Measurements from ENCODE around the gene IGSF6.
"Not testable (repeated sequence)": the region's sequence is repeated elsewhere in the genome, so short reads cannot be mapped to it uniquely, and the experiment has no call there.

IGSF6 gene, protein sequence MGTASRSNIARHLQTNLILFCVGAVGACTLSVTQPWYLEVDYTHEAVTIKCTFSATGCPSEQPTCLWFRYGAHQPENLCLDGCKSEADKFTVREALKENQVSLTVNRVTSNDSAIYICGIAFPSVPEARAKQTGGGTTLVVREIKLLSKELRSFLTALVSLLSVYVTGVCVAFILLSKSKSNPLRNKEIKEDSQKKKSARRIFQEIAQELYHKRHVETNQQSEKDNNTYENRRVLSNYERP

DNA sequence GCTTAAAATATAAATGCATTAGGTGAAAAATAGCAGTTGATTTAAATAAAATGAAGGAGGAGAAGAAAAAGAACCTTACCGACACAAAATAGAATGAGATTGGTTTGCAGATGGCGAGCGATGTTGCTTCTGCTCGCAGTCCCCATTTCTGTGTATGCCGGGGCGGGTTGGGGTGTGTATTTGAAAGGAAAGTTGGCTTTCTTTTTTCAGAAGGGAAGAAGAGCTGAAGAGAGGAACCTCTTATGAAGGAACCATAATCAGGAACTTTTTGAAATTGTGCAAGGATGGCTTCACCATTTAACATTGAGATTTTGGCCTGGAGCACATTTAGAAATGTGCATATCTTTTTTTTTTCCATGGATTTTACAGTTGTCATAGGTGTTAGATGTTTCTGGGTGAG, at the start of gene IGSF6:
Gene IGSF6, minus strand, starts transcription at position 156 of the 400 bp plus-strand sequence. Its CDS starts 10 bp downstream, at position 146.
- DNase-seq (ENCODE audit: low read depth), result no peak

DNA sequence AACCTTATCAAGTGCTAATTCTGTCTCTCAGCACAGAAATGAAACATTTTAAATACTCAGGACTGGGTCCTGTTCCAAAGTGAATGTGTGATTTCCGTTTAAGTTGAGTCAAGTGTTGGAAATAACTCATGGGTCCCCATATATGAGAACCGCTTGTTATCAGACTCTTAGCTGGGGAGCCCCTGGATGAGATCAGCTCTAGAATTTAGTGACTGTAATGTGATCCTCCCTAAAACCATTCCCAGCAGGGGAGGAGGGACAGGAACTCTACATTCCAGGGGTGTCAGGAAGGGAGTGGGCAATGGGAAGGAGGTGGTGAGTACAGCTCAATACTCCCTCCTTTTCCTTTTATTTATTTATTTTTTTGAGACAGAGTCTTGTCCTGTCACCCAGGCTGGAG, 48.9 kb upstream of the IGSF6 start:
- DNase-seq (ENCODE audit: low read depth), result no peak

DNA sequence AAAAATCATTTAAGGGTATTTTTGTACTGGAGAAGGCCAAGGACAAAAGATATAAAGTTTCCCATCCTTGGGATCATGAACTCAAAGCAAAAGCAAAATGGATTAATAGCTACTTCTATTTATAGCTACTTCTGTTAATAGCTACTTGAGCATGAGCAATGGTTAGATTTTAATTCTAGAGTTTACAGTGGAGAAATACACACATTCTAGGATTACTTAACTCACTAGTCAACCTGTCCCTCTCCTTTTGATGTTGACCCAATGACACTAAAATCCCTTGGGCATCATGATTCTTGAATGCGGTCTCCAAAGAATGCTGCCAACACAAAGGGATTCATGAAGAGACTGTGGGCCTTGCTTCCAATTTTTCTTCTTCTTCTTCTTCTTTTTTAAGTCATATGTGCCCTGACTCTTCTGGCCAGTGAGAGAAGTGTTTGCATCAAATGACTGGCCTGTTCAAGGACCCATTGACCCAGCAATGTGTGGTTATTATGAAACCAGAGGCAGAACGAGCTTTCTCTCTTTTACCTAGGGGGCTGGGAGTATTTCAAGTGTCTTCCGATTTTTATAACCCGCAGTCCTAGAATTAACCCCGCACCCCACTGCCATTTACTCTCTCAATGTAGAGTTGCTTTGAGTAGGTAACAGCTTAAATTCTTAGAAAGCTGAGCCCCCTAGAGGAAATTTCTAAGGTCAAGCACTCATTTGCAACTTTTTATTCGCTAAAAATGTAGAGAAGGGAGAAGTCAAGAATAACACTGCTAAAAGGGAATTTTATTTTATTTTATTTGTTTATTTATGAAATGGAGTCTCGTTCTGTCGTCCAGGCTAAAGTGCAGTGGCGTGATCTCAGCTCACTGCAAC, 46.0 kb upstream of the IGSF6 start:
- DNase-seq (ENCODE audit: low read depth), result no peak

DNA sequence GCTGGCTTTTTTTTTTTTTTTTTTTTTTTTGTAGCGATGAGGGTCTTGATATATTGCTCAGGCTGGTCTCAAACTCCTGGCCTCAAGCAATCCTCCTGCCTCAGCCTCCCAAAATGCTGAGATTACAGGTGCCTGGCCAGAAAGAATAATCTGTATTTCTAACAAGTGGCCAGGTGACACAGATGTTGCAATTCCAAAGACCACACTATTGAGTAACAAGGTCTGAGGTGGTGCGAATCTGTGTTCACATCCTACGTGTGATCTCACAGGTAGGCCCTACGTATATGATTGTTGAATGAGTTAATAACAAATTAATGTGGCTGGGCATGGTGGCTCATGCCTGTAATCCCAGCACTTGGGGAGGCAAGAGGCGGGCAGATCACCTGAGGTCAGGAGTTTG, 44.6 kb upstream of the IGSF6 start:
- DNase-seq (ENCODE audit: low read depth), result no peak

DNA sequence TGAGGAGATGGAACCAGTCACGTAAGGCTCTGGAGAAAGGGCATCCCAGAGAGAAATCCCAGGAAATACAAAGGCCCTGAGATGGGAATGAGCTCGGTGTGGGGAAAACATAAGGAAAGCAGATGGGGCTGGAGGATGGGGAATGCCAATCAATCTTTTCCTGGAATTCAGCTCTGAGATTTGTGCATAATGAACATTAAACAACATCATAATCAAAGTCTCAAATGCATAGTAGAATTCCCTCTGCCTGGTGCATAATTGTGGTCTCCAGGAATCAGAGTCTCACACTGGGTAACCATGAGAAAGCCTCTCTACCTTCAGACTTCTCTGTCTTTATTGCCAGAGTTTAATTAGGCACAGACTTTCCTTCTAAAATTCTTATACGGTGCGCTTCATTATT, 42.2 kb upstream of the IGSF6 start:
- DNase-seq (ENCODE audit: low read depth), result no peak

DNA sequence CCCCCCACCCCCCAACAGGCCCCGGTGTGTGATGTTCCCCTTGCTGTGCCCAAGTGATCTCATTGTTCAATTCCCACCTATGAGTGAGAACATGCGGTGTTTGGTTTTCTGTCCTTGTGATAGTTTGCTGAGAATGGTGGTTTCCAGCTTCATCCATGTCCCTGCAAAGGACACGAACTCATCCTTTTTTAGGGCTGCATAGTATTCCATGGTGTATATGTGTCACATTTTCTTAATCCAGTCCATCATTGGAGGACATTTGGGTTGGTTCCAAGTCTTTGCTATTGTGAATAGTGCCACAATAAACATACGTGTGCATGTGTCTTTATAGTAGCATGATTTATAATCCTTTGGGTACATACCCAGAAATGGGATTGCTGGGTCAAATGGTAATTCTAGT, 38.6 kb upstream of the IGSF6 start:
- not testable (repeated sequence) for DNase-seq (ENCODE audit: low read depth)

DNA sequence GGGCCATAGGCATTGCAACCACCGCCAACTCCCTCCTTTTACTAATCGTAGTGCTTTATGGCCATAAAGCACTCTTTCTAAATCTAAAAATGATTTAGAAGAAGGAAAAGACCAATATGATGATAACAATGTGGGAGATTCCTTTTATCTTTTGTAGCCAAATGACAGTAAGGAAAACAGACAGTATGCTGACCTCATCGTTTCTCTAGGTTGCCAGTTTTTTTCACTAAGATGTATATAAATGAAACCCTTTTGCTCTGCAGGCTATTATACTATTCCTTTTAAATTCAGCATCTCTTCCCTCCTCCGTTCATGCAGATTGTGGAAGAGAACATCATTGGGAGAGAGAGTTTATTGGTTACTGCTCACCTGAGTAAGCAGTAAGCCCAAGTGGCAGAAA, 36.7 kb upstream of the IGSF6 start:
- DNase-seq (ENCODE audit: low read depth), result no peak

DNA sequence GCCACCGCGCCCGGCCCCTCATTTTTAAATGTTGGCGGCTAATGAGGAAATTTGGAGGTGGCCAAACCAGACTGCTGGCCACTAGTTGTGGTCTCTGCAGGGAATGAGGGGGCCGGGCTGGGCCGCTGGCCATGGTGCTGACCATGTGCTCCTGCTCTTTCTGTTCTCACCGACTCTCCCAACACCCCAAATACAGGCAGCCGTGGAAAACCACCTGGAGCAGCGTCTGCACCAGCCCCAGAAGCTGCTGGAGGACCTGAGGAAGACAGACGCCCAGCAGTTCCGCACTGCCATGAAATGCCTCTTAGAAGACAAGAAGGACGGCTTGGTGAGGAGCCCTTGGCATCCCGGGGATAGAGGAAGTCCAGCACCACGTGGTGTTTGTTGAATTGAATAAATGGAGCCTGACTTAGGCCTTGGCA, 32.6 kb upstream of the IGSF6 start:
- DNase-seq (ENCODE audit: low read depth), result no peak

DNA sequence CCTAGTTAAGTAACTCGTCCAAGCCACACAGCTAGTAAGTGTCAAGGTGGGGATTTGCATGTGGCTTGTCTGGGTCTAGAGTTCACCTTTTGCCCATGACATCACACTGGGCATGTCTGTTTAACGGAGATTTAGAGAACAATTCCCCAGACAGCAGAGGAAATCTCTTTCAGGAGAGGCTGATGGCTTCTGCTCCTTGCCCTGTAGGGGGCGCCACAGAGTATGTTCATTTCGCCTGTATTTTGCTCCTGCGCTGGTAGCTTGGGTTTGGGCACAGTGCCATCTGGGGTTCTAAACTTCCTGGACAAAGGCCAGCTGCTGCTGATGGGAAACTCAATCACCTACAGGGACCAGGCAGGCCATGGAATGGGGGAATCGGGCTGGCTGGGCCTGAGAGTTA, 31.8 kb upstream of the IGSF6 start:
- DNase-seq (ENCODE audit: low read depth), result no peak

DNA sequence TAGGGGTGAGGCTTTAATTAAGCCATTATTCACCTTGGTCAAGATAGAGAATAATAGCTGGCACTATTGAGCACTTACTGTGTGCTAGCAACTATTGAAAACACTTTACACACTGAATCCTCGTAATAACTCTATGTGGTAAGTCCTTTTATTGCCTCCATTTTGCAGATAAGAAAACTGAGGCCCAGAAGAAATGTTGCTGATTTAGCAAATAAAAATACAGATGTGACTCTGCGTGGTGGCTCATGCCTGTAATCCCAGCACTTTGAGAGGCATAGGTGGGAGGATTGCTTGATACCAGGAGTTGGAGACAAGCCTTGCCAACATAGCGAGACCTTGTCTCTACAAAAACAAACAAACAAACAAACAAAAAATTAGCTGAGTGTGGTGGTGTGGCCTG, 30.8 kb upstream of the IGSF6 start:
- DNase-seq (ENCODE audit: low read depth), result no peak

DNA sequence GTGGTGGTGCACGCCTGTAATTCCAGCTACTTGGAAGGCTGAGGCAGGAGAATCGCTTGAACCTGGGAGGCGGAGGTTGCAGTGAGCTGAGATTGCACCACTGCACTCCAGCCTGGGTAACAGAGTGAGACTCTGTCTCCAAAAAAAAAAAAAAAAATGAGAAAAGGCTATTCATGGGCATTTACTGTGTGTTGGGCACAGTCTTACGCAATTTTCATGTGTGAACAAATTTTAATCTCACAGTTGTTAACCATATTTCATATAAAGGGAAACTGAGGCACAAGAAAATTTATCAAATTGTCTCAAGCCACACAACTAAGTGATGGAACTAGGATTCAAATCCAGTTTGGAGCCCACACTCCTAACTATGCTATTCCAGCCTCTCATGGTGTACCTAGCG, 28.3 kb upstream of the IGSF6 start:
- not testable (repeated sequence) for DNase-seq (ENCODE audit: low read depth)

DNA sequence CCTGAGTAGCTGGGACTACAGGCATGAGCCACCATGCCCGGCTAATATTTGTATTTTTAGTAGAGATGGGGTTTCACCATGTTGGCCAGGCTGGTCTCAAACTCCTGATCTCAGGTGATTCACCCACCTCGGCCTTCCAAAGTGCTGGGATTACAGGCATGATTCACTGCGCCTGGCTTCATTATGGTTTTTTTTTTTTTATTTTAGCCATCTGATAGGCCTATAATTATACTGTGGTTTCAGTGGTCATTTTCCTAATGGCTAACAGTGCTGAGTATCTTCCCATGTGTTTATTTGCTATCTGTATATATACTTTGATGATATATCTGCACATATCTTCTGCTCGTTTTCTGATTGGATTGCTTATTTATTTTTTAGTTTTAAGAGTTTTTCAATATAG, 22.0 kb upstream of the IGSF6 start:
- DNase-seq (ENCODE audit: low read depth), result not testable (repeated sequence)

DNA sequence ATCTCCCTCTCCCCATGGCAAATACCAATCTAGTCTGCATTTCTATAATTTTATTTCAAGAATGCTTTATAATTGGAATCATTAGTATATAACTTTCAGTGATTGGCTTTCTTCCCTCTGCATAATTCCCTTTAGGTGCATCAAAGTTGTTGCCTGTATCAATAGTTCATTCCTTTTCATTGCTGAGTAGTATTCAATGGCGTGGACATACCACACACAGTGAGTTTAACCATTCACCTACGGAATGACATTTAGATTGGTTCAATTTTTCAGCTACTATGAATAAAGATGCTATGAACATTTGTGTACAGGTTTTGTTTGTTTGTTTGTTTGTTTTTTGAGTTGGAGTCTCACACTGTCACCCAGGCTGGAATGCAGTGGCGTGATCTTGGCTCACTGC, 21.1 kb upstream of the IGSF6 start:
- no peak for DNase-seq (ENCODE audit: low read depth)

DNA sequence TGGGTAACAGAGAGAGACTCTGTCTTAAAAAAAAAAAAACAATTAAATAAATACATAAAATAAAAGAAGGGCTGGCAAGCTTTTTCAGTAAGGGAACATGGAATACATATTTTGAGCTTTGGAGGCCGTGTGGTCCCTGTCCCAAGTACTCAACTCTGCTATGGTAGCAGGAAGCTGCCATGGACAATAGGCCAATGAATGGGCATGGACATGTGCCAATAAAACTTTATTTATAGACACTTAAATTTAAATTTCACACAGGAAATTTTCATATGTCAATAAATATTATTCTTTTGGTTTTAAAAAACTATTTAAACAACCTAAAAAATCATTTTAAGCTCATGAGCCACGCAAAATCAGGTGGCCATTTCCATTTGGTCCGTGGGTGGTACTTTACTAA, 15.2 kb upstream of the IGSF6 start:
- no peak for DNase-seq (ENCODE audit: low read depth)

DNA sequence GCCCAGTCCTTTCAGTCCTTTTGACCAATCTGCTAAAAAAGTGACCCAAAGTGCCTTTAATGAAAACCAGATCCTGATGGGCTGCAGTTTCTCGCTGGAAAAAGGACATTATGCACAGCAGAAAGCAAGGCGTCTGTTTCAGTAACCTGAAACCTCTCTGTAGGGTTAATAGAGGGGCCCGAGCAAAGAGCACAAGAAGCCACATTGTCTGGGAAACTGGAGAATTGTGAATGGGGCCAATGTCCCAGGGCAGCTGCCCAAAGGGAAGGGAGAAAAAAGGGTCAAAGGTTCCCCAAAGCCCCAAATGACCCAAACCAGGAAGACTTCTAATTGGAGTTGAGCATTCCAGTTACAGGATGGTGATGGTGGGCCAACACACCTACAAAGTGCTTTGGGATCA, 14.4 kb upstream of the IGSF6 start:
- DNase-seq (ENCODE audit: low read depth), result no peak

DNA sequence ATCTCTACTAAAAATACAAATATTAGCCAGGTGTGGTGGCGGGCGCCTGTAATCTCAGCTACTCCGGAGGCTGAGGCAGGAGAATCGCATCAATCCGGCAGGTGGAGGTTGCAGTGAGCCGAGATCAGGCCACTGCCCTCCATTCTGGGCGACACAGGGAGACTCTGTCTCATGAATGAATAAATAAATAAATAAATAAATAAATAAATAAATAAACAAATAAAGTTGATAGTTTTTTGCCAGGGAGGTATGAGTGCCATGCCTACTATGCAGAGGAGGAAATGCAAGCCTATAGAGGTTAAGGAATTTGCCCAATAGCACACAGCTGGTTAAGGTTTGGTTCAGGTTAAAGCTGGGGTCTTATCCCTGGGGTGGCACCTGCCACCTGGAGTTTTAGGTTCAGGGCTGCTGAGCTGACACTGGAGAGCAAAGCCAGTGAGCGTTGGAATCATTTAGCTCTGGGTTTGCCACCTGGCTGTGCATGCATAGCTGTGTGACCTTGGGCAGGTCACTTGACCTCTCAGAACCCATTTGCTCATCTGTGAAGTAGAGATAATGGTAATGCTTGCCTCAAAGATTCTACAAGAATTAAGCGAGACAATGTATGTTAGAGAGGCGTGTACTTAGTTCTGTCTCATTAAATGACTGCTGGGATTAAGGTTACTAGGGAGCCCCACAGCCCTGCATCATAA, 12.5 kb upstream of the IGSF6 start:
- DNase-seq (ENCODE audit: low read depth), result no peak

DNA sequence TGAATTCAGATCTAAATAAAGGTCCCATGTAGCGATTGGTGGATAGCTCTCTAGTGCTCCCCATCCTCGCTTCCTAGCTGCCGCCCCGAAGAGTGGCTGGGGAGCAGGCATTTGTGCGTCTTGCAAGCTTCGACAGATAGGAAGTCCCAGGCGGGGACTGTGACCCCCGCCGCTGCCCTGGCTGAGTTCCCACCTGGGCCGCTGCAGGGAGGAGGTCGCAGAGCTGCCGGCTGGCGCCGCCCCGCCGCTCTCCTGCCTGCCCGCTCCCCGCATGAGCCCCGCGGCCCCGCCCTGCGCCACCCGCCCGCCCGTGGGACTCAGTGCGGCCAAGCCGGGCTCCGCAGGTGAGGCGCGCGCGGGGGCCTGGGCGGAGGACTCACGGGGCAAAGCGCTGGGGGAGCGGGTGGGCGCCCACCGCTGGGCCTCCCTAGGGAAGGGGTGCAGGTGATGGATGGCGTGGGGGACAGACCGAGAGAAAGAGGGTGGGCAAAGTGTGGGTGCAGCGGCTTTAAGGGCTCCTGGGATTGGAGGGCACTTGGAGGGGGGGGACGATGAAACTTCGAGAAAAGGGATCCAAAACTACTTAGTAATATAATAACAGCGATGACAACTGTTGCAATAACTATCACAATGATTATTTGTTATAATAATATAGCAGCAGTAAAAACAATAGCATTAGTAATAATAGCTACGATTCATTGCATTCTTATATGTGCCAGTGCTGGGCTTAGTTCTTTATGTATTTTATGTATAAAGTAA, 11.7 kb upstream of the IGSF6 start, which contains the start of gene OTOA:
Gene OTOA, plus strand, starts transcription at position 80 of the 759 bp plus-strand sequence. CDS start 14,547 bp downstream, outside the sequence.
- no peak for DNase-seq (ENCODE audit: low read depth)

DNA sequence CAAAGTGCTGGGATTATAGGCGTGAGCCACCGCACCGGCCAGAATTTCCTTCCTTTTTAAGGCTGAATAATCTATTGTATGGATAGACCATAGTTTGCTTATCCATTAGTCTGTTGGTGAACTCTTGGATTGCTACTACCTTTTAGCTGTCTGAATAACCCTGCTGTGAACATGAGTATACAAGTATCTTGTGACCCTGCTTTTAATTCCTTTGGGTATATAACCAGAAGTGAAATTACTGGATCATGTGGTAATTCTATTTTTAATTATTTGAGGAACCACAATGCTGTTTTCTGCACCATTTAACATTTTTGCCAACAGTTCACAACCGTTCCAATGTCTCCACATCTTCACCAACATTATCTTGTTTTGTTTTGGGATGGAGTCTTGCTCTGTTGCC, 6.7 kb upstream of the IGSF6 start:
- DNase-seq (ENCODE audit: low read depth), result no peak

DNA sequence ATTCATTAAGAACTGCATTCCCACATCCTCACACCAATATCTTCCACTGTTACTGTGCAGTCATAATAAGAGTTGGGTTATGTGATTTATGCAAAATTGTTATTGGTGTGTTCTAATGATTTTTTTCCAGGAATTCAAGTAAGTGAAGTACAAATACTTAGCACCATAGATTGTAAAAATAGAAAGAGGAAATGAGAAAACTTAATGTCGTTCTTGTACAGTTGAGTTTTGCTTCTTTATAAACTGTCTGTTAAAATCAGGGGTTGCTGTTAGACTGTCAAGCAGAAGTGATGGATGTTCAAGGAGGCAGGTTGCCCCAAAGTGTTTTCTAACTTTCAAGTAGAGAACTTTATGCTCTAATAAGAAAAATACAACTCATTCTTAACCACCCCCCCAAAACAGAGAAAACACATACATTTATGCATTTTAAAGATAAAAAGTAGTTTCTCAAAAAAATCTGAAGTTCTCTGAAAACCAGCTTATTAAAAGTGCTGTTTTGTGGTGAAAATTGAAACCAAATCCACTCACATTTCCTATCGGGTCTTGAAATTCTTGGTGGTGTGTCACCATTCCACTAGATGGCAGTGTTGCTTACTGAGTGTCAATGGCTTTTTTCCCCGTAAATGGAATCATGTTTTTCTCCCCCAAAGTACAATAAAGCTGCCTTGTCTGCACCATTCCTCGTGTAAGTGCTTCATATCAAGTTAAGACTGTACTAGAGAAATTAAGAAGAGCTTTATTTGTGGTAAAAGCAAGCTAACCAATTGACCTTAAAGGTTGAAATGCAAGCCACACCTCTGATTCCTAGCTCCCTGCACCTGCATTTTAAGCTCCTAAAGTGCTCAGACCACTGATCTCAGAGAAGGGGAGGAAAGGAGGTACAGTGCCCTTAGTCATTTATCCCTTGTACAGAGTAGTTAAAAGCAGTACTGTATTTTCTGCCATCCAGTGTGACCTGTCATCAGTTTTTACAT, 4.7 kb upstream of the IGSF6 start:
- peak; percentile 22 for DNase-seq (ENCODE audit: low read depth)

DNA sequence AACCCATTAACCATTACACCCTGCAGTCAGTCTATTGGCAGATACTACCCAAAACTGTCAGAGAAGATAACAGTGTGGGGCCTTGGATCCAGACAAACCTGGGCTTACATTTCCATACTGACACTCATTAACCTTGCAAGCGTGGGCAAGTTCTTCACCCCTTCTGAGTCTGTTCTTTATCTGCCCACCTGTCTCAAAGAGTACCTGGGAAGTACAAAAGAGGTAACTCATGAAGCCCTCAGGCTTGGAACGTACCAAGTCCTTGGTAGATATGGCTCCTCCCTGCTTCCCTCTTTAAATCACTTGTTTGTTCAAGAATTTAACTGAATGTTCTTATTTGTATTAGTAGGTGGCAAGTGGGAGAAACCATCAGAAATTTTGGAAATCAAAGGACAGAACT, 2.5 kb upstream of the IGSF6 start:
- no peak for DNase-seq (ENCODE audit: low read depth)

DNA sequence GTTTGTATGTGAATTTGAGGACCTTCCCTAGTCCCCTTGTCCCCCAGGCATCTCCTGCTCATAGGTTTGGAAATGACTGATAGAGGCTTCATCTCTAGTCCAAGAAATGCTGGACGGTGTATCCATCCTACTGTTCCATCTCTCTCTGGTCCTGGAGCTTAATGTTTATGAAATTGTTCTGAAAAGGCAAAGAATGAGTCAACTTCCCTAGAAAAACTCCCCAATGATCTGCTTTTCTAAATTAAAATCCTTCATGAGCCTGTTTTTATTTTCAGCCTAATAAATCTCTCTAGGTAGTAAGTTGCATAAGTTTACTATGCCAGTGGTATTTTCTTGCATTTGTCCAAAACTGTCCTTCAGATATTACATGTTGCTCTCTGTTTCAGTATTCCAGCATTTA, 2.1 kb upstream of the IGSF6 start:
- no peak for DNase-seq (ENCODE audit: low read depth)

Measured in stimulated activated CD4-positive, alpha-beta T cell treated with anti-CD3 and anti-CD28 coated beads, Interleukin-2, amount 100 ng/mL, for 4 hours (primary cell).